Gastrocnemius medialis (tissue), 4 donors: ENCODE measurements around the gene NKX2-2. TPM values are rescaled to one million over a fixed set of nuclear protein-coding genes. Genes with fewer than 3 reads are reported as not detected.

ENCODE experiments used
- ATAC-seq, 2 donors: fragments of 150-250 bp; one replicate each; pipeline ENCODE4 v1.9.1; 2016
- DNase-seq, 2 donors: peaks; one replicate each; pipeline ENCODE4 v3.0.0-alpha.2; 2019
- H3K27ac ChIP-seq, 4 donors: fragments of 200-600 bp; sonication (generic); 1 replicate in 1 of 4; 2 replicates in 3 of 4; pipeline ENCODE4 v1.5.1; 2016 to 2018; ENCODE audit warnings: mild to moderate bottlenecking in 2 of 4, moderate library complexity in 1 of 4
- H3K27me3 ChIP-seq, 3 donors: fragments of 200-600 bp; sonication (generic) in 2 of 3; 1 replicate in 1 of 3; 2 replicates in 2 of 3; pipeline versions ENCODE4 v1.5.1 to v1.6.0; 2016 to 2019; ENCODE audit warnings: mild to moderate bottlenecking in 1 of 3, moderate library complexity in 1 of 3
- H3K36me3 ChIP-seq, 2 donors: fragments of 200-600 bp; sonication (generic) in 1 of 2; one replicate each; pipeline ENCODE4 v1.5.1; 2017 to 2018
- H3K4me1 ChIP-seq, 2 donors: fragments of 200-600 bp; sonication (generic) in 1 of 2; one replicate each; pipeline ENCODE4 v1.5.1; 2016 to 2017; ENCODE audit warnings: mild to moderate bottlenecking in 2 of 2
- H3K4me3 ChIP-seq, 4 donors: fragments of 200-600 bp; sonication (generic) in 3 of 4; 1 replicate in 1 of 4; 2 replicates in 3 of 4; pipeline ENCODE4 v1.5.1; 2016 to 2019; ENCODE audit warnings: mild to moderate bottlenecking in 2 of 4
- H3K9me3 ChIP-seq, 3 donors: fragments of 200-600 bp; sonication (generic) in 2 of 3; 1 replicate in 1 of 3; 2 replicates in 2 of 3; pipeline ENCODE4 v1.5.1; 2016 to 2019
- POLR2A ChIP-seq, 2 donors: fragments of 450-650 bp; IDR thresholded peaks; one replicate each; pipeline ENCODE4 v1.6.1; 2017; ENCODE audit warnings: antibody characterized with exemption in 2 of 2, mild to moderate bottlenecking in 2 of 2, moderate library complexity in 2 of 2
- in situ Hi-C, 4 donors: fragments of 200-750 bp; cut with MboI; loops; one replicate each; pipeline versions ENCODE4 v1.15.0 to v1.8.0; 2017; ENCODE audit warnings: low sequenced_read_pairs in 4 of 4
- intact Hi-C: fragments of 100-400 bp; cut with DNase I; formaldehyde crosslinking; loops from one replicate; pipeline ENCODE4 v1.15.1; 2023; ENCODE audit warnings: low total_unique reads
- total RNA-seq, 4 donors: library from RNA; depleted of rRNA; stranded (reverse); fragments of >200 nt; gene quantifications; one replicate each; pipeline versions ENCODE4 v1.1.0 to v1.2.3, GENCODE V29; 2016
- TF ChIP-seq, protein P1 (sequence below), 5 experiments: fragments of 450-650 bp in 3 of 5; fragments of 200-600 bp in 2 of 5; sonication (generic) in 2 of 5; IDR thresholded peaks in 4 of 5; conservative IDR thresholded peaks in 1 of 5; 1 replicate in 4 of 5; 2 replicates in 1 of 5; pipeline ENCODE4 v1.5.1; 2016 to 2019; ENCODE audit warnings: antibody characterized with exemption in 5 of 5, mild to moderate bottlenecking in 3 of 5, moderate library complexity in 3 of 5

The NKX2-2 gene
- total RNA-seq, 4 donors from 2014 or later, result not detected

DNA sequence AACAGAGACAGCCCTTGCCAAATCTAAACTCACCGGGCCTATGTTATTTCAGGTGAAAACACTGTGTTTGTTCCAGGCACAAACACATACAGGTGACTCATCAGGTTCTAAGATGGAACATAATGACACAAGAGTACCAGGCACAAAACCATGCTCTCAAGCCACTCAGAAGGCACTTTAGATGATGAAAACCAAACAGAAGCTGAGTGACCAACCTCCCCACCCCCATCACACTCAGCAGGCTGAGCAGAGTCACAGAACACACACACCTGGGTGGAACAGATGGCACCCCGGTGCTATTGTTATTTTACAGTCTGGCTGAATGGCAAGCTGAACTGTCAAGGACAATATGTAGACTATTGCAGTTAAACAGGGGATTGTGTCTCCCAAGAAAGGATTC, 20.6 kb upstream of the NKX2-2 start:
- Histone ChIP-seq H3K27ac (no peak overlapping the region), H3K36me3 (no peaks in the 10 kb centered on the region), H3K9me3 (no peaks in the 10 kb centered on the region), H3K4me1 (no peaks in the 10 kb centered on the region), H3K27me3 (peaks cover 0 to 6% (median 0%) of the 10 kb centered on the region in 3 donors), H3K4me3 (no peak overlapping the region)
- intact Hi-C loops (no loop called here), in situ Hi-C loops (no loop called here)
- TF ChIP-seq, protein P1, sequence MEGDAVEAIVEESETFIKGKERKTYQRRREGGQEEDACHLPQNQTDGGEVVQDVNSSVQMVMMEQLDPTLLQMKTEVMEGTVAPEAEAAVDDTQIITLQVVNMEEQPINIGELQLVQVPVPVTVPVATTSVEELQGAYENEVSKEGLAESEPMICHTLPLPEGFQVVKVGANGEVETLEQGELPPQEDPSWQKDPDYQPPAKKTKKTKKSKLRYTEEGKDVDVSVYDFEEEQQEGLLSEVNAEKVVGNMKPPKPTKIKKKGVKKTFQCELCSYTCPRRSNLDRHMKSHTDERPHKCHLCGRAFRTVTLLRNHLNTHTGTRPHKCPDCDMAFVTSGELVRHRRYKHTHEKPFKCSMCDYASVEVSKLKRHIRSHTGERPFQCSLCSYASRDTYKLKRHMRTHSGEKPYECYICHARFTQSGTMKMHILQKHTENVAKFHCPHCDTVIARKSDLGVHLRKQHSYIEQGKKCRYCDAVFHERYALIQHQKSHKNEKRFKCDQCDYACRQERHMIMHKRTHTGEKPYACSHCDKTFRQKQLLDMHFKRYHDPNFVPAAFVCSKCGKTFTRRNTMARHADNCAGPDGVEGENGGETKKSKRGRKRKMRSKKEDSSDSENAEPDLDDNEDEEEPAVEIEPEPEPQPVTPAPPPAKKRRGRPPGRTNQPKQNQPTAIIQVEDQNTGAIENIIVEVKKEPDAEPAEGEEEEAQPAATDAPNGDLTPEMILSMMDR (IDR thresholded peaks at IDR 0.05 in 4 of 5, conservative IDR thresholded peaks at IDR 0.05 in 1 of 5), result no peak
- no peak for TF ChIP-seq POLR2A (IDR thresholded peaks at IDR 0.05)
- DNase-seq (no peak), ATAC-seq (no peak)

DNA sequence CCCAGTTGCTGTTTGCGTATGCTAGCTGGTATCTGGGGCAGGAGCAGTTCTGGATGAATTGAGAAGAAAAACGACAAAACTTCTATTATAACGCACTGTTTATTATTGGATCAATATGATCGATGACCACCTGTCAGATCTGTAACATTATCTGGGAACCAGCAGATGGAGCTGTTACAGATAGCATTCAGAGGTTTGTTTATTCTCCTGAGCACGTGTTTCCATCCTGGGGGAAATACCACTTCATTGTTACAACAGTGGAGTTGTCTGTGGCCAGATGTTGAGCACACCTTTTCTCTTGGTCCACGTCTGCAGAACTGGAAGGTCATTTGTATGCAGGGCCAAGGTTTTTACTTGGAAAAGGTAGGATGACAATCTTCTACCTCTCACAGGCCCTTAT, 16.0 kb upstream of the NKX2-2 start:
- in situ Hi-C loops, result no loop called here
- ATAC-seq, result no peak
- DNase-seq, result no peak
- Histone ChIP-seq H3K36me3 (no peaks in the 10 kb centered on the region), H3K4me3 (no peak overlapping the region), H3K4me1 (no peaks in the 10 kb centered on the region), H3K27ac (no peak overlapping the region), H3K27me3 (peaks cover 15 to 27% (median 23%) of the 10 kb centered on the region in 3 donors), H3K9me3 (no peaks in the 10 kb centered on the region)
- intact Hi-C loops, result no loop called here
- TF ChIP-seq, protein P1 (IDR thresholded peaks at IDR 0.05 in 4 of 5, conservative IDR thresholded peaks at IDR 0.05 in 1 of 5), result no peak
- TF ChIP-seq POLR2A (IDR thresholded peaks at IDR 0.05), result no peak

DNA sequence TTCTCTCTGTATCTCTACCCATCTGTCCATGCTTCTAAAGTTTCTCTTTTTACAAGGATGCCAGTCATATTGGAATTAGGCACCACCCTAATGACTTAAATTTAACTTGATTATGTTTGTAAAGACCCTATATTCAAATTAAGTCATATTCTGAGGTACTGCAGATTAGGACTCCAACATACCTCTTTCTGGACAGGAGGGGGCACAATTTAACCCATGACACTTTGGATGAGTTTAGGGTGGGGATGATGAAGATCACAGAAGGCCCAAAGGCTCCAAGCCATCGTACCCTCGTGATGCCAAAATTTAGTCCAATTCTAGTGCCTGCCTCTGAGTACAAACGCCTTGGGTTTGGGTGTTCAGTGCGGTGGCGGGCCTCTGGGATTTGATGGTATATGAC, 15.0 kb upstream of the NKX2-2 start:
- in situ Hi-C loops (no loop called here), intact Hi-C loops (no loop called here)
- Histone ChIP-seq H3K4me3 (no peak overlapping the region), H3K4me1 (no peaks in the 10 kb centered on the region), H3K9me3 (no peaks in the 10 kb centered on the region), H3K36me3 (no peaks in the 10 kb centered on the region), H3K27me3 (peaks cover 25 to 37% (median 32%) of the 10 kb centered on the region in 3 donors), H3K27ac (no peak overlapping the region)
- DNase-seq (no peak), ATAC-seq (no peak)
- TF ChIP-seq, protein P1 (IDR thresholded peaks at IDR 0.05 in 4 of 5, conservative IDR thresholded peaks at IDR 0.05 in 1 of 5), result no peak
- no peak for TF ChIP-seq POLR2A (IDR thresholded peaks at IDR 0.05)

DNA sequence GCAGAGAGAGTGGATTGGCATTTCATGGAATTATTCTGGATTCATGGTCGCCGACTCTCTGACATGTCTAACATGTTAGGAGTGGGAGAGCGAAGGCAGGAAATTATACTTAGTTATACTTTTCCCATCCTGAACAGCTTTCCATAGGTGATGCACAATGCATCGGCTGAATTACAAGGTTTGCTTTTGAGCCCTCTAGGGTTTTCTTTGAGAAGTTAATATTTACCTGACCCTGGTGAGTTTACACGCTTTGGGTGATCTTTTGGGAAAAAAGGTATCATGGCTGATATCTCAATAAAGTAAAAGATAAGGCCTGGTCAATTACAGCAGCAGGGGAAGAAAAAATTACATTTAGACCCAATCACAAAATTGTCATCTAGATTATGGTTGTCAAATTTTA, 14.0 kb upstream of the NKX2-2 start:
- no peak for ATAC-seq
- peaks cover 35 to 46% (median 42%) of the 10 kb centered on the region in 3 donors for H3K27me3 ChIP-seq
- H3K27ac ChIP-seq, result no peak overlapping the region
- intact Hi-C loops, result no loop called here
- no peaks in the 10 kb centered on the region for H3K9me3 ChIP-seq
- peaks cover under 1 to 2% of the 10 kb centered on the region in 2 donors for H3K4me1 ChIP-seq
- no peaks in the 10 kb centered on the region for H3K36me3 ChIP-seq
- no peak for TF ChIP-seq POLR2A (IDR thresholded peaks at IDR 0.05)
- TF ChIP-seq, protein P1 (IDR thresholded peaks at IDR 0.05 in 4 of 5, conservative IDR thresholded peaks at IDR 0.05 in 1 of 5), result no peak
- DNase-seq, result no peak
- no peak overlapping the region for H3K4me3 ChIP-seq
- in situ Hi-C loops, result no loop called here

DNA sequence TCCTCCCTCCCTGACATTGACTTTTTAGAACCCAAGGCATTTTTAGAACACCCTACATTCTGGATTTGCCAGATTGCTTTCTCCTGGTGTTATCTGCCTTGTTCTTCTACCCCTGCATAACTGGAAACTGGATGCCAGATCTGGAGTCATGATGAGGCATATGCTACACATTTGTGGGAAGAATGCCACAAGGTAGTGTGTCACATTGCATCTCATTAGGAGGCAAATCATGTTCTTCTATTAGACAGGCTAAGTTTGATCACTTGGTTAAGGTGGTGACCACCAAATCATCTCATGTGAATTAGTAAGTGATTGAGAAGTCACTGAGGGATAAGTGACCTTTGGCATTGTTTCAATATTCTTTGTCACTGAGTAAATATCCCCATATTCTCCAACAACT, 12.9 kb upstream of the NKX2-2 start:
- Histone ChIP-seq H3K36me3 (no peaks in the 10 kb centered on the region), H3K4me1 (peaks cover 5 to 10% of the 10 kb centered on the region in 2 donors), H3K4me3 (no peak overlapping the region), H3K9me3 (no peaks in the 10 kb centered on the region), H3K27ac (no peak overlapping the region), H3K27me3 (peaks cover 43 to 56% (median 47%) of the 10 kb centered on the region in 3 donors)
- TF ChIP-seq POLR2A (IDR thresholded peaks at IDR 0.05), result no peak
- TF ChIP-seq, protein P1 (IDR thresholded peaks at IDR 0.05 in 4 of 5, conservative IDR thresholded peaks at IDR 0.05 in 1 of 5), result no peak
- DNase-seq (no peak), ATAC-seq (no peak)
- in situ Hi-C loops, result no loop called here
- intact Hi-C loops, result no loop called here
